Muscle layer of duodenum (tissue), 2 donors: ENCODE measurements around the gene CXCL14.

Experiments
- H3K27ac ChIP-seq: one replicate; pipeline ENCODE4 v1.7.0; 2013; ENCODE audit warnings: mild to moderate bottlenecking, low read length
- H3K27me3 ChIP-seq: one replicate; pipeline ENCODE4 v1.7.0; 2013; ENCODE audit warnings: low read depth, mild to moderate bottlenecking, control low read depth, low read length
- H3K36me3 ChIP-seq, 2 donors: one replicate each; pipeline ENCODE4 v1.7.0; 2013; ENCODE audit warnings: low read length in 2 of 2, control low read depth in 1 of 2, mild to moderate bottlenecking in 1 of 2; ENCODE audit not compliant: insufficient read depth in 2 of 2, control insufficient read depth in 1 of 2
- H3K4me1 ChIP-seq, 2 donors: one replicate each; pipeline ENCODE4 v1.7.0; 2013; ENCODE audit warnings: low read length in 2 of 2, mild to moderate bottlenecking in 2 of 2, control low read depth in 1 of 2, moderate library complexity in 1 of 2; ENCODE audit not compliant: insufficient read depth in 2 of 2, control insufficient read depth in 1 of 2
- H3K4me3 ChIP-seq, 2 donors: one replicate each; pipeline ENCODE4 v1.7.0; 2013; ENCODE audit warnings: low read length in 2 of 2, low read depth in 1 of 2, mild to moderate bottlenecking in 1 of 2
- H3K9me3 ChIP-seq, 2 donors: one replicate each; pipeline ENCODE4 v1.7.0; 2013; ENCODE audit warnings: low read length in 2 of 2, control low read depth in 1 of 2, mild to moderate bottlenecking in 1 of 2; ENCODE audit not compliant: control insufficient read depth in 1 of 2
- donor health status: healthy.

CXCL14 gene, protein sequence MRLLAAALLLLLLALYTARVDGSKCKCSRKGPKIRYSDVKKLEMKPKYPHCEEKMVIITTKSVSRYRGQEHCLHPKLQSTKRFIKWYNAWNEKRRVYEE

GRCh38 chr5:135578685-135579341, at the start of gene CXCL14:
TSS of gene CXCL14 (minus strand) at chr5:135578991. CDS start at chr5:135578778, 213 bp downstream.
- peak within 1 kb of the TSS; percentile 23 to 42 for H3K4me3 ChIP-seq

DNA sequence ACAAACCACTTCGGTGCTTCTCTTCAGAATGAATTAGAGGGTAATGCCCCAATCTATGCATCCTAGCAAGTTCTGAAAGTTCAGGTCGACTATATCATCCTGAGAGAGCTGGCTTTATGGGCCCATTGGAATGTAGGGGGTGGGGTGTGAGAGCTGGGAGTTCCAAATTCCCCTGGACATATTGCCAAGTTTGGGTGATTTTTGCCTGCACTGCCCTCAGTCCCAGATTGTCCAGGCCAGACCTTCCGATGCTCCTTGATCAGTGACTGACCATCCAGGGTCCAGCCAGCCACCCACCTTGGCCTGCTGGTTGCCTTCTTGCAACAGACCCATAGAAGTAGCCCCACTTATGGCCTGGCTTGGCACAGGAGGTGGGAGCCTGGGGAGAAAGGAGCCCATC, 47.8 kb upstream of the CXCL14 start:
- Histone ChIP-seq H3K9me3 (no peaks in the 10 kb centered on the region), H3K27me3 (no peaks in the 10 kb centered on the region), H3K36me3 (no peaks in the 10 kb centered on the region), H3K27ac (no peak overlapping the region), H3K4me1 (no peaks in the 10 kb centered on the region), H3K4me3 (no peak overlapping the region)

More at GRCh38 chr5:135578685-135579341, at the start of gene CXCL14:
- H3K27ac ChIP-seq: no peak within 1 kb of the TSS
- H3K27me3 ChIP-seq: peaks cover 26% of the 10 kb centered on the region
- H3K4me1 ChIP-seq: peaks cover 0 to 9% of the 10 kb centered on the region in 2 donors
- H3K9me3 ChIP-seq: no peaks in the 10 kb centered on the region
- H3K36me3 ChIP-seq: no peaks in the 10 kb centered on the region

DNA sequence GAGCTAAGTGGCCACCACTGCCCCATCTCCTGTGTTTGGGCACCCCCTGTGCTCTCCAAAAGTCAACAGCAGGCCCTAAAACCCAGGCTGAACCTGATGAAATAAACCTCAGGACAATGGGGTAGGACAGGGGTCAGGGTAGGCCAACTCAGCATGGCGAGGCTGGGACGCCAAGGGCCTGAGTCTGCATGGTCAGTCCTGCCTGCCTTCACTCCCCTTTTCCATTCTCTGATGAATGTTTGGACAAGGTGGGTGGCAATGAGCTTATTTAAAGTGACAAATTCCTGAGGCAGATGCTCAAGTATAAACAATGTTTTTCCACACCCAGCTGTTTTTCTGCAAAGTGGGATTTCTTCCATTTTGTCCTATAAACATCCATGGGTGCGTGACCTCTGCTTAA, 47.2 kb upstream of the CXCL14 start:
- Histone ChIP-seq H3K36me3 (no peaks in the 10 kb centered on the region), H3K4me3 (no peak overlapping the region), H3K4me1 (no peaks in the 10 kb centered on the region), H3K9me3 (no peaks in the 10 kb centered on the region), H3K27me3 (no peaks in the 10 kb centered on the region), H3K27ac (no peak overlapping the region)

- Histone ChIP-seq H3K36me3 (no peaks in the 10 kb centered on the region), H3K9me3 (no peaks in the 10 kb centered on the region), H3K27me3 (no peaks in the 10 kb centered on the region), H3K4me1 (no peaks in the 10 kb centered on the region), H3K4me3 (no peak overlapping the region), H3K27ac (no peak overlapping the region)
These were observed 46.7 kb upstream of the CXCL14 start for GRCh38 chr5:135625486-135625885.

- H3K27me3 ChIP-seq: no peaks in the 10 kb centered on the region
- peaks cover 0 to 3% of the 10 kb centered on the region in 2 donors for H3K9me3 ChIP-seq
- H3K36me3 ChIP-seq: no peaks in the 10 kb centered on the region
- no peak overlapping the region for H3K27ac ChIP-seq
- H3K4me3 ChIP-seq: no peak overlapping the region
- no peaks in the 10 kb centered on the region for H3K4me1 ChIP-seq
These were observed 46.3 kb upstream of the CXCL14 start for GRCh38 chr5:135625061-135625460.

- Histone ChIP-seq H3K27ac (no peak overlapping the region), H3K9me3 (peaks cover 0 to 18% of the 10 kb centered on the region in 2 donors), H3K4me3 (no peak overlapping the region)
These were observed 44.5 kb upstream of the CXCL14 start for GRCh38 chr5:135623186-135623715.

DNA sequence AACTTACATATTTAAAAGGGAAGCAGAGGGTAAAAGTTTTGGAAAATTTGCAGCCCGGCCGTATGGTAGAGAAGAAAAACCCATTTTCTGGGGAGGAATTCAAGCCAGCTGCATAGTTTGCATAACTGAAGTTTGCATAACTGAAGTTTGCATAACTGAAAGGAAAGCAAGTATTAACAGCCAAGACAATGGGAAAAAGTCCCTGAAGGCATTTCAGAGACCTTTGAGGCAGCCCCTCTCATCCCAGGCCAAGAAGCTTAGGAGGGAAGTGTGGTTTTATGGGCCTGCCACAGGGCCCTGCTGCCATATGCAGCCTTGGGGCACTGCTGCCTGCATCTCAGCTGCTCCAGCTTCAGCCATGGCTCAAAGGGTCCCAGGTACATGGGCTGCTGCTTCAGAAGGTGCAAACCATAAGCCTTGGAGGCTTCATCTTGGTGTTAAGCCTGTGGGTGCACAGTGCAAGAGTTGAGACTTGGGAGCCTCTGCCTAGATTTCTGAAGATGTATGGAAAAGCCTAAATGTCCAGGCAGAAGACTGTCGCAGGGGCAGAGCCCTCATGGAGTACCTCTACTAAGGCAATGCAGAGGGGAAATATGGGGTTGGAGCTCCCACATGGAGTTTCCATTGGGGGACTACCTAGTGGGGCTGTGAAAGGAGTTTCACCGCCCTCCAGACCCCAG, 36.9 kb upstream of the CXCL14 start:
- H3K27ac ChIP-seq: no peak overlapping the region
- H3K36me3 ChIP-seq: no peaks in the 10 kb centered on the region
- no peak overlapping the region for H3K4me3 ChIP-seq
- H3K9me3 ChIP-seq: peaks cover 0 to 18% of the 10 kb centered on the region in 2 donors
- H3K27me3 ChIP-seq: no peaks in the 10 kb centered on the region
- no peaks in the 10 kb centered on the region for H3K4me1 ChIP-seq

More at GRCh38 chr5:135623186-135623715, 44.5 kb upstream of the CXCL14 start:
- Histone ChIP-seq H3K27me3 (no peaks in the 10 kb centered on the region), H3K4me1 (no peaks in the 10 kb centered on the region), H3K36me3 (no peaks in the 10 kb centered on the region)

DNA sequence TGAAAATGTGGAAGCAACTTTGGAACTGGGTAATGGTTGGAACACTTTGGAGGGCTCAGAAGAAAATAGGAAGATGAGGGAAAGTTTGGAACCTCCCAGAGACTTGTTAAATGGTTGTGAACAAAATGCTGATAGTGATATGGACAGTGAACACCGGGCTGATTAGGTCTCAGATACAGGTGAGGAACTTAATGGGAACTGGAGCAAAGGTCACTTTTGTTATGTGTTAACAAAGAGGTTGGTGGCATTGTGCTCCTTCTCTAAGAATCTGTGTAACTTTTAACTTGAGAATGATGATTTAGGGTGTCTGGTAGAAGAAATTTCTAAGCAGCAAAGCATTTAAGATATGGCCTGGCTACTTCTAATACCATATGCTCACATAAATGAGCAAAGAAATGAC, 36.4 kb upstream of the CXCL14 start:
- Histone ChIP-seq H3K27ac (no peak overlapping the region), H3K4me1 (no peaks in the 10 kb centered on the region), H3K36me3 (no peaks in the 10 kb centered on the region), H3K27me3 (no peaks in the 10 kb centered on the region), H3K9me3 (peaks cover 0 to 16% of the 10 kb centered on the region in 2 donors), H3K4me3 (no peak overlapping the region)

GRCh38 chr5:135609981-135610380, 31.2 kb upstream of the CXCL14 start:
- Histone ChIP-seq H3K36me3 (no peaks in the 10 kb centered on the region), H3K27ac (no peak overlapping the region), H3K4me1 (no peaks in the 10 kb centered on the region), H3K4me3 (no peak overlapping the region), H3K27me3 (no peaks in the 10 kb centered on the region), H3K9me3 (no peaks in the 10 kb centered on the region)

- no peak overlapping the region for H3K4me3 ChIP-seq
- H3K4me1 ChIP-seq: no peaks in the 10 kb centered on the region
- H3K27me3 ChIP-seq: no peaks in the 10 kb centered on the region
- no peaks in the 10 kb centered on the region for H3K9me3 ChIP-seq
- no peaks in the 10 kb centered on the region for H3K36me3 ChIP-seq
- no peak overlapping the region for H3K27ac ChIP-seq
These were observed 30.1 kb upstream of the CXCL14 start for GRCh38 chr5:135608761-135609443.

DNA sequence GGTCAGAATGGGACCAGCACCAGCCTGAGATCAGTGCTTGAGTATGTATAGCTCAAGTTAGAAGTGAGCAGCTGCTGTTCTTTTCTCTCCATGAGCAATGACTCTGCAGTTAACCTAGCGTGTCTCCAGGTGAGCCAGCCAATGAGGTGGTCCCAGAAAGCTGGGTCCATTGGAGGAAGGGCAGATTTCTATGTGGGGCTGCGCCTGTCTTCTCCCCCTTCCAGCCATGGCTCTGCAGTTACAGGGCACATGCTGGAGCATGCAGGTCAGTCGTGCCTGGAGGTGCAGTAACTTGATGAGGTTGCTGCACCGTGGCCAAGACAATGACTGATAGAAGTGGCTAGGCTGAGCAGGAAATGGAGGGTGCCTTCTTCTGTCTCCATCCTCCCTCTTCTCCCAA, 29.6 kb upstream of the CXCL14 start:
- Histone ChIP-seq H3K36me3 (no peaks in the 10 kb centered on the region), H3K4me3 (no peak overlapping the region), H3K27me3 (no peaks in the 10 kb centered on the region), H3K27ac (no peak overlapping the region), H3K9me3 (no peaks in the 10 kb centered on the region), H3K4me1 (no peaks in the 10 kb centered on the region)
